ENCODE measurements around the gene SPACA4. TPM values are rescaled to one million over a fixed set of nuclear protein-coding genes. Genes with fewer than 3 reads are reported as not detected.

SPACA4 gene
- total RNA-seq, 1 experiment from 2014 or later, result not detected

GRCh38 chr19:48632692-48633147 lies 26.2 kb downstream of the SPACA4 start:
- Histone ChIP-seq H3K4me3 (ENCODE audit: low read depth, low read length) (no peak overlapping the region), H3K27me3 (replicated peaks; ENCODE audit: control insufficient read depth, insufficient read depth, low read length) (no peaks in the 10 kb centered on the region), H3K4me1 (peaks cover 48% of the 10 kb centered on the region), H3K36me3 (ENCODE audit: control insufficient read depth, insufficient read depth, low read length) (0 out of 2 replicates have a peak, but pooled peaks cover 1% of the 10 kb centered on the region), H3K9me3 (no peaks in the 10 kb centered on the region)
- peak overlapping the region; percentile 93 for H3K27ac Mint-ChIP-seq (ENCODE audit: unreplicated experiment)
- no peaks in the 10 kb centered on the region for H3K27me3 Mint-ChIP-seq (ENCODE audit: insufficient read depth, unreplicated experiment)
- intact Hi-C loops (cut with micrococcal nuclease; ENCODE audit: unreplicated experiment), result loop anchor here (1.0 kb wide), 2 partner anchors 8 to 78 kb away; no protein-coding TSS in a partner anchor
- peaks cover 83% of the 10 kb centered on the region for H3K36me3 Mint-ChIP-seq (ENCODE audit: insufficient read depth, unreplicated experiment)
- BruUV-seq (replicated peaks), result no TSS peak
- H3K4me1 Mint-ChIP-seq (ENCODE audit: low read depth, unreplicated experiment), result peaks cover 29% of the 10 kb centered on the region
- peak overlapping the region; percentile 80 for H3K4me3 Mint-ChIP-seq (ENCODE audit: unreplicated experiment)
- ChIA-PET POLR2A (interaction anchor here (2.5 to 2.6 kb wide), 2 partner anchors 9 to 15 kb away, joined by 21 to 37 read pairs; partner anchors contain the start of genes RPL18 and SPHK2), CTCF (interaction anchor here (0.7 kb wide), 1 partner anchor 73 kb away, joined by 3 read pairs; no protein-coding TSS in a partner anchor)
- peak in 1 of 2 experiments; percentile 48 for DNase-seq
- no peaks in the 10 kb centered on the region for H3K9me3 Mint-ChIP-seq (ENCODE audit: unreplicated experiment)
- TF ChIP-seq, protein P1, sequence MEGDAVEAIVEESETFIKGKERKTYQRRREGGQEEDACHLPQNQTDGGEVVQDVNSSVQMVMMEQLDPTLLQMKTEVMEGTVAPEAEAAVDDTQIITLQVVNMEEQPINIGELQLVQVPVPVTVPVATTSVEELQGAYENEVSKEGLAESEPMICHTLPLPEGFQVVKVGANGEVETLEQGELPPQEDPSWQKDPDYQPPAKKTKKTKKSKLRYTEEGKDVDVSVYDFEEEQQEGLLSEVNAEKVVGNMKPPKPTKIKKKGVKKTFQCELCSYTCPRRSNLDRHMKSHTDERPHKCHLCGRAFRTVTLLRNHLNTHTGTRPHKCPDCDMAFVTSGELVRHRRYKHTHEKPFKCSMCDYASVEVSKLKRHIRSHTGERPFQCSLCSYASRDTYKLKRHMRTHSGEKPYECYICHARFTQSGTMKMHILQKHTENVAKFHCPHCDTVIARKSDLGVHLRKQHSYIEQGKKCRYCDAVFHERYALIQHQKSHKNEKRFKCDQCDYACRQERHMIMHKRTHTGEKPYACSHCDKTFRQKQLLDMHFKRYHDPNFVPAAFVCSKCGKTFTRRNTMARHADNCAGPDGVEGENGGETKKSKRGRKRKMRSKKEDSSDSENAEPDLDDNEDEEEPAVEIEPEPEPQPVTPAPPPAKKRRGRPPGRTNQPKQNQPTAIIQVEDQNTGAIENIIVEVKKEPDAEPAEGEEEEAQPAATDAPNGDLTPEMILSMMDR (IDR thresholded peaks at IDR 0.05; ENCODE audit: insufficient read depth in 1 of 2, low read depth in 1 of 2, low read length in 1 of 2, severe bottlenecking in 1 of 2, unreplicated experiment in 1 of 2), result no peak

GRCh38 chr19:48633148-48634035 lies 26.9 kb downstream of the SPACA4 start:
- H3K9me3 Mint-ChIP-seq (ENCODE audit: unreplicated experiment), result peaks cover 4% of the 10 kb centered on the region
- POLR2A ChIA-PET, result interaction anchor here (0.5 to 2.6 kb wide), 4 partner anchors 9 to 975 kb away, joined by 4 to 37 read pairs (median 13); partner anchors contain the start of genes PPP1R15A, RPL18 and SPHK2

More at GRCh38 chr19:48633148-48634035, 26.9 kb downstream of the SPACA4 start:
- TF ChIP-seq, protein P1 (IDR thresholded peaks at IDR 0.05; ENCODE audit: insufficient read depth in 1 of 2, low read depth in 1 of 2, low read length in 1 of 2, severe bottlenecking in 1 of 2, unreplicated experiment in 1 of 2), result no peak
- H3K4me1 ChIP-seq, result peaks cover 43% of the 10 kb centered on the region
- H3K27me3 Mint-ChIP-seq (ENCODE audit: insufficient read depth, unreplicated experiment), result no peaks in the 10 kb centered on the region
- peak overlapping the region; percentile 93 for H3K27ac Mint-ChIP-seq (ENCODE audit: unreplicated experiment)
- H3K4me3 ChIP-seq (ENCODE audit: low read depth, low read length), result no peak overlapping the region
- H3K36me3 Mint-ChIP-seq (ENCODE audit: insufficient read depth, unreplicated experiment), result peaks cover 83% of the 10 kb centered on the region
- DNase-seq, result peak; percentile 93 to 98
- 0 out of 2 replicates have a peak, but pooled peaks cover 1% of the 10 kb centered on the region for H3K36me3 ChIP-seq (ENCODE audit: control insufficient read depth, insufficient read depth, low read length)
- no peaks in the 10 kb centered on the region for H3K9me3 ChIP-seq
- no peaks in the 10 kb centered on the region for H3K27me3 ChIP-seq (replicated peaks; ENCODE audit: control insufficient read depth, insufficient read depth, low read length)
- intact Hi-C loops (cut with micrococcal nuclease; ENCODE audit: unreplicated experiment), result loop anchor here (1.0 kb wide), 2 partner anchors 9 to 79 kb away; no protein-coding TSS in a partner anchor
- H3K4me3 Mint-ChIP-seq (ENCODE audit: unreplicated experiment), result peak overlapping the region; percentile 80
- CTCF ChIA-PET, result interaction anchor here (0.7 to 1.2 kb wide), 3 partner anchors 14 to 242 kb away, joined by 3 to 4 read pairs (median 3); partner anchors contain the start of genes KDELR1, RPL18 and SPHK2
- no TSS peak for BruUV-seq (replicated peaks)
- H3K4me1 Mint-ChIP-seq (ENCODE audit: low read depth, unreplicated experiment), result peaks cover 32% of the 10 kb centered on the region
